ENCODE measurements around the gene IL17REL.
"Not testable (repeated sequence)": the region's sequence is repeated elsewhere in the genome, so short reads cannot be mapped to it uniquely, and the experiment has no call there.

IL17REL gene

GRCh38 chr22:49954991-49955580 is 57.5 kb downstream of the IL17REL start:
- DNase-seq = no peak

GRCh38 chr22:49954354-49954753 is 58.2 kb downstream of the IL17REL start:
- no peak for DNase-seq

GRCh38 chr22:49953680-49954344 is 58.8 kb downstream of the IL17REL start:
- DNase-seq = no peak

- DNase-seq = no peak
Observed at GRCh38 chr22:49953027-49953679, 59.4 kb downstream of the IL17REL start.

GRCh38 chr22:49951986-49952896 is 60.3 kb downstream of the IL17REL start:
- DNase-seq = peak; percentile 79

GRCh38 chr22:49951678-49951985 is 60.9 kb downstream of the IL17REL start:
- no peak for DNase-seq

GRCh38 chr22:49951000-49951677 is 61.4 kb downstream of the IL17REL start:
- DNase-seq = no peak

- DNase-seq = no peak
Observed at GRCh38 chr22:49950396-49950994, 62.1 kb downstream of the IL17REL start.

GRCh38 chr22:49949914-49950292 is 62.7 kb downstream of the IL17REL start:
- DNase-seq = no peak

- DNase-seq = peak; percentile 61
Observed at GRCh38 chr22:49948958-49949913, 63.3 kb downstream of the IL17REL start.

GRCh38 chr22:49948116-49948957 is 64.2 kb downstream of the IL17REL start:
- peak; percentile 1 for DNase-seq

- DNase-seq = no peak
Observed at GRCh38 chr22:49947296-49947622, 65.3 kb downstream of the IL17REL start.

- no peak for DNase-seq
Observed at GRCh38 chr22:49946612-49947295, 65.8 kb downstream of the IL17REL start.

GRCh38 chr22:49945042-49945794 is 67.3 kb downstream of the IL17REL start:
- not testable (repeated sequence) for DNase-seq
